ENCODE measurements around the gene SHB.

SHB gene

GRCh38 chr9:37986001-37986400 is 83.0 kb downstream of the SHB start:
- no peak for DNase-seq

- DNase-seq, result peak; percentile 49
Measured at GRCh38 chr9:37984672-37985611, 84.1 kb downstream of the SHB start.

GRCh38 chr9:37984278-37984671 is 84.8 kb downstream of the SHB start:
- no peak for DNase-seq

GRCh38 chr9:37983381-37984067 is 85.5 kb downstream of the SHB start:
- DNase-seq, result no peak

GRCh38 chr9:37979844-37980243 is 89.2 kb downstream of the SHB start:
- DNase-seq, result no peak

GRCh38 chr9:37978983-37979382 is 90.0 kb downstream of the SHB start:
- DNase-seq, result no peak

- no peak for DNase-seq
Measured at GRCh38 chr9:37978481-37978864, 90.6 kb downstream of the SHB start.

- DNase-seq, result no peak
Measured at GRCh38 chr9:37977851-37978480, 91.1 kb downstream of the SHB start.

GRCh38 chr9:37976714-37977477 is 92.1 kb downstream of the SHB start:
- DNase-seq, result peak; percentile 57

GRCh38 chr9:37975639-37976038 is 93.4 kb downstream of the SHB start:
- DNase-seq, result no peak

- DNase-seq, result no peak
Measured at GRCh38 chr9:37974506-37975173, 94.4 kb downstream of the SHB start.

GRCh38 chr9:37972351-37972848 is 96.6 kb downstream of the SHB start:
- DNase-seq, result no peak

- no peak for DNase-seq
Measured at GRCh38 chr9:37971691-37972090, 97.3 kb downstream of the SHB start.

GRCh38 chr9:37971108-37971459 is 97.9 kb downstream of the SHB start:
- no peak for DNase-seq

- no peak for DNase-seq
Measured at GRCh38 chr9:37970301-37971107, 98.5 kb downstream of the SHB start.

GRCh38 chr9:37969558-37970300 is 99.3 kb downstream of the SHB start:
- DNase-seq, result no peak

GRCh38 chr9:37969130-37969529 is 99.9 kb downstream of the SHB start:
- DNase-seq, result no peak

- DNase-seq, result no peak
Measured at GRCh38 chr9:37968228-37968701, 100.8 kb downstream of the SHB start.

- no peak for DNase-seq
Measured at GRCh38 chr9:37967761-37968080, 101.3 kb downstream of the SHB start.

- DNase-seq, result no peak
Measured at GRCh38 chr9:37967014-37967760, 101.8 kb downstream of the SHB start.

Measured in right hindlimb (tissue), 1 donor.